OCI-LY1 (cell line): ENCODE results near the gene SLAMF9.

Experiments
- EZH2 ChIP-seq: fragments of 200-600 bp; sonication (generic), shearing (Covaris generic); IDR thresholded peaks from 2 replicates; pipeline ENCODE4 v1.8.0; 2017; ENCODE audit warnings: borderline replicate concordance, mixed run types, mild to moderate bottlenecking, antibody characterized with exemption, low read length, moderate library complexity, mixed read lengths
- TF ChIP-seq, protein P1 (sequence below): fragments of 200-600 bp; sonication (generic), shearing (Covaris generic); IDR thresholded peaks from 2 replicates; pipeline ENCODE4 v1.5.1; 2017; ENCODE audit warnings: mild to moderate bottlenecking, antibody characterized with exemption, low read length, moderate library complexity, mixed read lengths

DNA sequence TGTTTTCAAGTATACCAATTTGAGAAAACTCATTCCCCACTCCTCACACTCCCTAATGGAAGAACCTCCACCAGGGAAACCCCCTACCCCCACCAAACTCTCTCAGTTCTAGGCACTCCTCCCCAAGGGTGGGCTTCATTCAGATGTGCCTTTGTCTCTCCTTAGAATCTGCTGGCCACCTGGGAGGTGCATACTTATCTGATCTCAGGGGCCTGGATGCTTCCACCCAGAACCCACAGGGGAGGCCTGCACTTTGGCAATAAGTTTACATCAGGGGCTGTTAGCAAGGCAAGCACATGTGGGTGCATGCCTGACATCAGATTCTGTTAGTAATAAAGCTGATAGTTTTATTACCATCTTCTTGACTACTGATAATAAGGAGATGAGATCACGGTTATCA, 32.5 kb upstream of the SLAMF9 start:
- TF ChIP-seq, protein P1, sequence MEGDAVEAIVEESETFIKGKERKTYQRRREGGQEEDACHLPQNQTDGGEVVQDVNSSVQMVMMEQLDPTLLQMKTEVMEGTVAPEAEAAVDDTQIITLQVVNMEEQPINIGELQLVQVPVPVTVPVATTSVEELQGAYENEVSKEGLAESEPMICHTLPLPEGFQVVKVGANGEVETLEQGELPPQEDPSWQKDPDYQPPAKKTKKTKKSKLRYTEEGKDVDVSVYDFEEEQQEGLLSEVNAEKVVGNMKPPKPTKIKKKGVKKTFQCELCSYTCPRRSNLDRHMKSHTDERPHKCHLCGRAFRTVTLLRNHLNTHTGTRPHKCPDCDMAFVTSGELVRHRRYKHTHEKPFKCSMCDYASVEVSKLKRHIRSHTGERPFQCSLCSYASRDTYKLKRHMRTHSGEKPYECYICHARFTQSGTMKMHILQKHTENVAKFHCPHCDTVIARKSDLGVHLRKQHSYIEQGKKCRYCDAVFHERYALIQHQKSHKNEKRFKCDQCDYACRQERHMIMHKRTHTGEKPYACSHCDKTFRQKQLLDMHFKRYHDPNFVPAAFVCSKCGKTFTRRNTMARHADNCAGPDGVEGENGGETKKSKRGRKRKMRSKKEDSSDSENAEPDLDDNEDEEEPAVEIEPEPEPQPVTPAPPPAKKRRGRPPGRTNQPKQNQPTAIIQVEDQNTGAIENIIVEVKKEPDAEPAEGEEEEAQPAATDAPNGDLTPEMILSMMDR = no peak
- TF ChIP-seq EZH2 = no peak
